Epidermal melanocyte (primary cell): Measurements from ENCODE around the gene STYX.

Experiments used
- DNase-seq: peaks from one replicate; pipeline ENCODE4 v3.0.0; 2011; ENCODE audit warnings: low spot score; ENCODE audit not compliant: insufficient read length

The STYX gene

DNA sequence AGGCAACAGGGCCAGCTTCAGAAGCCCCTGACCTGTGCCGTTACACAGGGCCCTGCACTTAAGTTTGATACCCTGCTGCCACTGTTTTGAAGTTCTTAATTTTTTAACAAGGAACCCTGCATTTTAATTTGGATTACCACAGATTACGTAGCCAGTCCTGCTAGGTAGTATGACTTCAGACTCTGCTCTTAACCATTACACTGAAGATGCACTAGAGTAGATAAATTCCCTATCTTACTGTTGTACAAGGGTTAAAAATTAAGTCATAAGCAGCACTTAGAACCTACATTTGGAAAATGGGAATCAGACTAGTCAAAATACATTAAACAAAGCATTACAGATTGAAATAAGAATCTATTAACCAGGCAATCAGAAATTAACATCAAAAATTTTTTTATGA, 59.2 kb downstream of the STYX start:
- DNase-seq = no peak

DNA sequence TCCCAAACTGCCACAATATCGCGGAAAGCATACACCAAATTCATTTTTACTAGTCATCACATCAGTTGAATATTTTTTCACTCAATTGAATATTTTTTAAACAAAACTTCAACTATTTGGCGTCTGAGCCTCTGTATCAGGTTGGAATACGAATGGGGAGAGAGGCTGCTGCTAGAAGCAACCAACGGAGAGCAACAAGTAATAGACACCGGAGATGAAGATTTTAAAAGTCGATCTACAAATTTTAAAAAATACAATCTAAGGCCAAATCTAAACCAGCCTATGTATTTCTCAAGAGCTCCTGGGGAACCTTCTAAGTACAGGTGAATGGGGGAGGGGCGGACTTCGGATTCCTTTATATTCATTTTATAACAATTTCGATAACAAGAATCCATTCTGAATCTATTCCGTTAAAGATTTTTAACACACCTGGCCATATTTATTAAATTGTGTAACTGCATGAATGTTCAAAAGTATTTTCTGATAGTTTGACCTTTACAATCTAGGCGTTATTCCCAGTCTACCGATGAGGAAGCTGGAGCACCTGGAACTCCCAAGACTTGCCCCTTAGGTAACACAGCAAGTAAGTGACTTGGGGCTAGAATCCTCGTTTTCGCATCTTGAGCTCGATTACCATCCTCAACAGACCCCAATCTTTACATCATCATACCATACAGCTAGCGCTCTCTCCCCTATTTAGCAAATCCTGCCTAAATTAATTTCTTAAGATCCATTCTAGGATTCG, 60.2 kb downstream of the STYX start:
- no peak for DNase-seq

DNA sequence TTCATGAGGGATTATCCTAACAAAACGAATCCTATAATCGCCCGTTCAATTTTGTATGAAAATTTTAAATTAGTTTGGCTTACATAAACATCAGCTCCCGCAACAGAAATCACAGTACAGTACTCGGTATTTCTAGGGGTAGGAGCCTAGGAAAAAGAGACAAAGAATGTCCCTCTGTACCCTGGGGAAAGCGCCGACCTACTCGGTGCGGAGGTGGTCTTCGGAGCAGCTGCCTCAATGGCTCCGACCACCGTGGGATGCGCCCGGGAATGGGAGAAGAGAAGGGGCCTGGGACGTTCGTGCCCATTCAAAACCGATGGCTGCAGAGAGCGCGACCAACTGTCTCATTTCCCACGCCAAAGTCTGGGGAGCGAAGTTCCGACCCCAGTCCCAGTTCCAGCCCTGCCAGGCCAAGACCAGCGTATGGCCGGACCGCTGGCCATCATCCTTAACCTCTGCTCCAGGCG, 60.8 kb downstream of the STYX start:
- DNase-seq = no peak

DNA sequence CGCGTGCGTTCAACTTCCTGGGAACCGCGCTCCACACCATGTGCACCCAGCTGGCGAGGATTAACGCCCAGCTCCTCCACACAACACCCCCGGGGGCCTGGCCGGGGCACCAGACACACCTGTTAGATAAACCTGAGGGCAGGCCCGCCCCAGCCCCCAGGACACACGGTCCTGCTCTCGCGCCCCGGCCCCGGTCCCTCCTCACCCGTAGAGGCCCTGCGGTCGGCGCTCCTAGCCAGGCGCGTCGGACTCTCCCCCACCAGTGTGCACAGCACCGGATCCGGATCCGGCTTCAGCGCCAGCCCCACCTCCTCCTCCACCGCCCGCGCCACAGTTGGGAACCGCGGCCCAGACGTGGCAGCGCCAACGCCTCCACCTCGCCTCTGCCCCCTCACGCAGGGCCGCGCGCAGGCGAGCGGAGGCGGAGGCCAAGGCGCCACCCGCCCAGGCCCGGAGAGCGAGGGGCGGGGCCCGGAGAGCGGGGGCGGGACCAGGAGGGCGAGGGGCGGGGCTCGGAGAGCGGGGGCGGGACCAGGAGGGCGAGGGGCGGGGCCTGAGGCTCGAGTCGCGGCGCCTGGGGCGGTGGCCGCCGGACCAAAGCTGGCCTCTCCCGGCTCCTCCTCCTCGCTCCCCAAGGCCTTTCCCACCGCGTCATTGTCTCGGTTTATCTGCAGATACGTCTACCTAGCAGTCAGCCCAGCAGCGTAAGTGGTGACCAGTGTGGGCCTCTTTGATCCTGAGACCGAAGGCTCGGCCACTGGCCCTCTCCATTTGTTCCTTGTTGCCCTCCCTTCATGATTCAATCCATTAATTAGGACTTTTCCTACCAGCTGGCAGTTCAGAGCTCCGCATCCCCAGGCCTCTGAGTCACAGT, 61.5 kb downstream of the STYX start, which contains the start of gene GNPNAT1:
Gene GNPNAT1 (minus strand): TSS at position 385 of the 874 bp plus-strand sequence. CDS start 6,957 bp downstream, outside the sequence.
- DNase-seq = peak; percentile 70

DNA sequence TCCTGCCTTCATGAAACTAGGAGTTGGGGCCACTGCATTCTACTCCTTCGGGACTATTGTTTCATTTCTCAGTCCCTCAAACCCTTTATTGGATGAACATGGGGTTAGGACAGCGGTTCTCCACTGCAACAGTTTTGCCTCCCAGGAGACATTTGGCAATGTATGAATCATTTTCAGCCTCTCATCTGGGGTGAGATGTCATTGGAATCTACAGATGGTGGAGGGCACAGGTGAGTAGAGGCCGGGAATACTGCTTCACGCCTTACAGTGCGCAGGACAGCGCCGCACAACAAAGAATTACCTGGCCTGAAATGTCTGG, 62.1 kb downstream of the STYX start:
- no peak for DNase-seq

DNA sequence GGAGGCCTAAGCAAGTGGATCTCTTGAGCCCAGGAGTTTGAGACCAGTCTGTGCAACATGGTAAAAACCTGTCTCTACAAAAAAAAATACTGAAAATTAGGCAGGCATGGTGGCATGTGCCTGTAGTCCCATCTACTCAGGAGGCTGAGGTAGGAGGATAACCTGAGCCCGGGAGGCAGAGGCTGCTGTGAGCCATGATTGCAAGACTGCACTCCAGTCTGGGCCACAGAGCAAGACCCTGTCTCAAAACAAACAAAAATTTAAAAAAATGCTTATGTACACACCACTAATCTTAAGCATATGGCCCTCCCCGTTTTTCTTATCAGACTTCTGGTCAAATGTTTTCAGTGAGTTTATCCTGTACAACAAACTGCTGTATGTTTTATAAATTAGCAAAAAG, 63.1 kb downstream of the STYX start:
- no peak for DNase-seq

DNA sequence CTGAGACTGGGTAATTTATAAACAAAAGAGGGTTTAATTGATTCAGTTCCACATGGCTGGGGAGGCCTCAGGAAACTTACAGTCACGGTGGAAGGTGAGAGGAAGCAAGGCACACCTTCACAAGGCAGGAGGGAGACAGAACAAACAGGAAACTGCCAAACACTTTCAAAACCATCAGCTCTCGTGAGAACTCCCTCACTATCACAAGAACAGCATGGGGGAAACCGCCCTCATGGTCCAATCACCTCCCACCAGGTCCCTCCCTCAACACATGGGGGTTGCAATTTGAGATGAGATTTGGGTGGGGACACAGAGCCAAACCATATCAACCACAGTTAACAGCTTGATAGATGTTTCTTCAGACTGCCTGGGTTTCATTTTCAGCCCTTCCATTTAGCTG, 67.7 kb downstream of the STYX start:
- DNase-seq = no peak

DNA sequence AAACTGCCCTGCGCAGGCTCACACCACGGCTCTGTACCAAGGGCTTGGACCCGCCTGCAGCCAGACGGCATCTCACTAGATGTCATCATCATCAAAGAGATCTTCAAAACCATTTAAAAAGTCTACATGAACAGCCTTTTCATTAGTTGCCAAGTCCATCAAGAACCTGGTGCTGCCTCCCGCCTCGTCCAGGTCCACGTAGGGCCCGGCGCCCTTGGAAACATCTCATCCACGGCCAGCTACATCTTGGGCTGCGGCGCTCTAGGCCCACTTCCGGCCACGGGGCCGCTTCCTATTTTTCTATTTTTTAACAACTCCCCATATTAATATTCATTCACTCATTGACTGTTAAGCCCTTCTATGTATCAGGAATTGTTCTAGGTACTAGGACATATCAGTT, 68.9 kb downstream of the STYX start:
- no peak for DNase-seq

DNA sequence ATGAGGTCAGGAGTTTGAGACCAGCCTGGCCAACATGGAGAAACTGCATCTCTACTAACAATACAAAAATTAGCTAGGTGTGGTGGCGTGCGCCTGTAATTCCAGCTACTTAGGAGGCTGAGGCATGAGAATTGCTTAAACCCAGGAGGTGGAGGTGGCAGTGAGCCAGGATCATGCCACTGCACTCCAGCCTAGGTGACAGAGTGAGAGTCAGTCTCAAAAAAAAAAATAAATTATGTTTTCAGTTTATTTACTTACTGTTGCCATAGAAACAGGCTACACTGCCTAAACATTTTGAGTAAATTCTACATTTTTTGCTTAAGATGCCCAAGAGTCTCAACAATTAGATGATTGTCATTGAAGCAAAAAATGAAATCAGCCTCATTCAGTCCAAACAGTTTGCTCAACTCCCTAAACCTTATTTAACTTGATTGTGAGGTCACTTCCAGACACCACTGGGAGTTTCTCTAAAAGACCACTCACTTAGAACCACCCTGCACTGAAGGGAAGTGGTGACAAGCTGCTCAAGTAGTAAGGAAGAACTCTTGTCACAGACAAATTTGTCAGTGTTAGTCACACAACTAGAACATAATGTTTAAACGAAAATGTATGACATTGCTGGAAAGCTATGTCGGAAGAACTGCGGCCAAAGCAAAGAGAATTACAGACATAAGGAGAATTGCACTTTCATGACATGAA, 71.2 kb downstream of the STYX start:
- DNase-seq = no peak

DNA sequence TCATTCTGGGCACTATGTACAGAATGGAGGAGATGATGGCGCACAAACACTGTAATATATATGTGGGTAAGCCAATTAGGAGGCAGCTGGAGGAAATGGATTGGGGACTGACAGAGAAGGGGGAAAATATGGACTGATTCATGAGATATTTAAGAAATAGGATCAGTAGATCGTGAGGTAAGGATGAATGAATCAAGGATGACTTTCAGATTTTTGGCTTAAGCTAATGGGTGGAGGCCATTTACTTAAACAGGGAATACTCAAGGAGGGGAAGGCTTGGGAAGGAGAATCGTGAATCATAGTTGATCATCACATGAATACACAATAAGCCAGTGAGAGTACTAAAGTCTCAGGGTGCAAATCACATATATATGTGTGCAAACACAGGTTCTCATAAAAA, 72.6 kb downstream of the STYX start:
- DNase-seq = no peak

DNA sequence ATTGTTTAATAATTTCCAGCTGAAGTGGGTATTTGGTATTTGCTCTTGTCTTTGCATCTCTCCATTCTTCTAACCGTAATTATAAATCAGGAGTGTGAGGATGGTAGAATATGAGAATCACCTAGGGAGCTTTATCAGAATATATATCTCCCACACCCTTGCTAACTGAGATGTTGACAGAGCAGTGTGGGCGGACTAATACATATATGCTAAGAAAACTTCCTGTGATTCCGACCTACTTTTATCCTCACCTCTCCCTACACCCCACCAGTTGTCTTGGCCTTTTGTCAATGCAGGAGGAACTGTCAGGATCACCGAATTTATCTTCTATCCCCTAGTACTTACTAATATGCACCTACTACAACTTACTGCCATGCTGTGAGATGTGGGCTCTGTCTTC, 76.1 kb downstream of the STYX start:
- DNase-seq = no peak

DNA sequence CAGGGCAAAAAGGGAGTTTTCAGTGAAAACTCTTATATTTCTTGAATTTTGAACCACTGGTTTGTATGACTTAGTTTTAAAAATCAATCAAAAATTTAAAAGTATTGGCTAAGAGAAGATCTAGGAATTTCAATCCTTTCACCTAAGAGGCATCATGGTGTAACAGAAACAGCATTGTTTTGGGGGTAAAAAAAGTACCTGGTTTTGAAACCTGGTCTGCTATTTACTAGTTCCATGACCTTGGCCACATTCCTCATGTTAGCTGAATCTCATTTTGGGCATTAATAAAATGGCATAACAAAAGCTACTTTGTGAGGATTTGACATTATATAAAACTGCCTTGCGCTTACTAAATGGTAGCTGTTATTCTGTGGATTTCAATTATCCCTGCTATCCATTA, 78.1 kb downstream of the STYX start:
- no peak for DNase-seq

DNA sequence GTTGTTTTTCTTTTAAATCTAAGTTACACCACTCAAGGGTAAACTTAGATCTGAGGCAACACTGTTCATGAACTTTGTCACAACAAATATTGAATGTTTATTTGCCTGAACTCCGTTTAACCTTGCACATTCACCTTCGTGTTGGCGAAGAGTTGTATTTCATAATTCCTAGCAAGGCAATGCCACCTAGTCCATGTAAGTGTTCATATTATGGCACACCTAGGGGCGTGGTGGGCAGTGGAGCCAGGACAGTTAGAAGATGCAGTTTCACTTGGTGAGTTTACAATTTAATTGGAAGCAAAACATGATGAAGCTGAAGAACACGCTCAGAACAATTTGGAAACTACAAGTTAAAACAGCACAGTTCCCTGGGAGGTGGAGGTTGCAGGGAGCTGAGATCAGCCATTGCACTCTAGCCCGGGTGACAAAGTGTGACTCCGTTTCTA, 91.9 kb downstream of the STYX start:
- no peak for DNase-seq

DNA sequence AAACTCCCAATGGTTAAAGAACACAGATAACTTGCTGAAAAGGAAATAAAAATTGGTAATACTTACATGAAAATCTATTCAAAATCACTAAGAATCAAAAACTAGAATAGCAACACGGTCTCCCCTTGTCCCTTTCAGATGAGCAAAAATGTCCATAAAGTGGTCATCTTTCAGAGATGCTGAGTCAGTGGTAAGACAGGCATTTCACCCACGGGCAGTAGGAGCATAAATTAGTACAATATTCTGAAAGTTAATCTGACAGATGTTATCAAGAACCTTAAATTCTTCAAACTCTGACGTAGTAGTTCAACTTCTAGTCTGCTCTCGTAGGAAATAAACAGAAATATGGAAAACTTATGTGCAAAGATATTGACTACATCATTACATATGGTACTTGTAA, 94.5 kb downstream of the STYX start:
- no peak for DNase-seq
